A549 (cell line): Measurements from ENCODE around the gene MYO1E. TPM values are rescaled to one million over a fixed set of nuclear protein-coding genes. Genes with fewer than 3 reads are reported as not detected.

Experiments
- ATAC-seq, 2 experiments: fragments of 200-7000 bp in 1 of 2; fragments of >200 bp in 1 of 2; cut with Nextera tagmentation in 1 of 2; cut with Tn5 transposase in 1 of 2; 3 replicates each; pipeline versions ENCODE4 v1.8.0 to v1.9.1; 2018 to 2020; ENCODE audit warnings: mild to moderate bottlenecking in 1 of 2, moderate library complexity in 1 of 2
- CTCF ChIA-PET: fragments of 300-600 bp; sonication (Branson Sonifier 250); formaldehyde crosslinking; extraction: SDS; loops from one replicate; lab custom pipeline; 2021; ENCODE audit warnings: antibody characterized with exemption, inconsistent platforms; lab: Yijun Ruan, JAX
- POLR2A ChIA-PET: fragments of 350-600 bp; formaldehyde crosslinking; extraction: SDS; loops from one replicate; lab custom pipeline; 2021; ENCODE audit warnings: antibody characterized with exemption, inconsistent platforms; lab: Yijun Ruan, JAX
- DNase-seq, 2 experiments: peaks; one replicate each; pipeline versions ENCODE4 v3.0.0 to v3.0.0-alpha.2; 2011 to 2016; ENCODE audit warnings: low read depth in 1 of 2, low spot score in 1 of 2
- FAIRE-seq: peaks from 2 replicates; lab custom pipeline; 2011; peaks lifted over from hg19 to GRCh38; lab: Jason Lieb, UNC
- H3K27ac ChIP-seq, 2 experiments: fragments of >200 bp; sonication (Bioruptor Twin); formaldehyde crosslinking; 3 replicates each; pipeline ENCODE4 v1.5.1; 2016 to 2017
- H3K4me1 ChIP-seq: fragments of >200 bp; sonication (Bioruptor Twin); formaldehyde crosslinking; 3 replicates; pipeline ENCODE4 v1.6.1; 2016
- H3K4me2 ChIP-seq: fragments of >200 bp; sonication (Bioruptor Twin); formaldehyde crosslinking; 3 replicates; pipeline ENCODE4 v1.6.1; 2016
- H3K4me3 ChIP-seq: fragments of >200 bp; sonication (Bioruptor Twin); formaldehyde crosslinking; 3 replicates; pipeline ENCODE4 v1.5.1; 2016
- H3K9me3 ChIP-seq: fragments of >200 bp; sonication (Bioruptor Twin); formaldehyde crosslinking; 3 replicates; pipeline ENCODE4 v1.6.1; 2016
- BHLHE40 ChIP-seq: IDR thresholded peaks from 2 replicates; pipeline ENCODE4 v1.6.1; 2012; ENCODE audit warnings: low read depth, low read length, inconsistent platforms
- CBX8 ChIP-seq: fragments of 200-600 bp; sonication (generic); IDR thresholded peaks from 2 replicates; pipeline ENCODE4 v1.6.1; 2016
- CEBPB ChIP-seq, 2 experiments: fragments of >200 bp in 1 of 2; sonication (Bioruptor Twin) in 1 of 2; formaldehyde crosslinking in 1 of 2; IDR thresholded peaks; 2 replicates each; pipeline ENCODE4 v1.6.1; 2012 to 2016
- CHD2 ChIP-seq: fragments of 150-350 bp; IDR thresholded peaks from 2 replicates; pipeline ENCODE4 v1.6.1; 2014; ENCODE audit warnings: low read length; ENCODE audit not compliant: partially characterized antibody
- EHMT2 ChIP-seq: fragments of 200-600 bp; sonication (generic); IDR thresholded peaks from 2 replicates; pipeline ENCODE4 v1.6.1; 2016; ENCODE audit warnings: antibody characterized with exemption, low read depth, mild to moderate bottlenecking, moderate library complexity
- EP300 ChIP-seq, 2 experiments: fragments of >200 bp; sonication (Bioruptor Twin); formaldehyde crosslinking; IDR thresholded peaks; 2 replicates in 1 of 2; 3 replicates in 1 of 2; pipeline ENCODE4 v1.6.1; 2016 to 2017
- FOSB ChIP-seq: fragments of 250-450 bp; sonication (Bioruptor Pico); IDR thresholded peaks from 2 replicates; pipeline ENCODE4 v1.5.0; 2020; ENCODE audit warnings: mild to moderate bottlenecking, moderate library complexity
- HOXB13 ChIP-seq: fragments of 250-450 bp; sonication (Bioruptor Pico); IDR thresholded peaks from 2 replicates; pipeline ENCODE4 v1.5.0; 2020; ENCODE audit warnings: low read depth, mild to moderate bottlenecking, moderate library complexity
- HOXB5 ChIP-seq: fragments of 250-450 bp; sonication (Bioruptor Pico); IDR thresholded peaks from 2 replicates; pipeline ENCODE4 v1.5.0; 2020; ENCODE audit warnings: mild to moderate bottlenecking, moderate library complexity
- KDM1A ChIP-seq: fragments of 200-600 bp; sonication (generic); IDR thresholded peaks from 2 replicates; pipeline ENCODE4 v1.6.1; 2016; ENCODE audit warnings: low read depth, mild to moderate bottlenecking
- KDM5A ChIP-seq: fragments of 200-600 bp; sonication (generic); IDR thresholded peaks from 2 replicates; pipeline ENCODE4 v1.6.1; 2016; ENCODE audit warnings: antibody characterized with exemption, mild to moderate bottlenecking
- MAZ ChIP-seq: fragments of 150-350 bp; IDR thresholded peaks from 2 replicates; pipeline ENCODE4 v1.6.1; 2014; ENCODE audit warnings: antibody characterized with exemption, low read depth, low read length, borderline replicate concordance
- NFE2L2 ChIP-seq: fragments of 150-350 bp; conservative IDR thresholded peaks from 2 replicates; pipeline ENCODE4 v1.6.1; 2014; ENCODE audit warnings: low read length
- SREBF2 ChIP-seq: fragments of 450-650 bp; IDR thresholded peaks from 2 replicates; pipeline ENCODE4 v1.6.1; 2014; ENCODE audit warnings: mild to moderate bottlenecking, moderate library complexity
- TFCP2L1 ChIP-seq: fragments of 250-450 bp; sonication (Bioruptor Pico); IDR thresholded peaks from 2 replicates; pipeline ENCODE4 v1.5.0; 2021; ENCODE audit warnings: mild to moderate bottlenecking
- TP53 ChIP-seq: fragments of 250-450 bp; sonication (Bioruptor Pico); IDR thresholded peaks from 2 replicates; pipeline ENCODE4 v1.5.0; 2021; ENCODE audit warnings: mild to moderate bottlenecking, moderate library complexity
- ZNF302 ChIP-seq: fragments of 250-450 bp; sonication (Bioruptor Pico); IDR thresholded peaks from 2 replicates; pipeline ENCODE4 v1.9.0; 2021; ENCODE audit warnings: inconsistent platforms, mild to moderate bottlenecking, moderate library complexity
- WGBS: methylation state at CpG from one replicate; pipeline ENCODE4 v1.1.6; 2017; ENCODE audit errors: missing lambda C conversion rate; 5-methylcytosine and 5-hydroxymethylcytosine counted together
- polyA plus RNA-seq, 4 experiments: library from polyadenylated mRNA; depleted of rRNA in 3 of 4; stranded (reverse); fragments of >200 nt; fragmentation: RNase III in 1 of 4; extraction: RNeasy Plus Mini Kit Qiagen cat#74134 plus additional on column Dnase treatment in 1 of 4; gene quantifications; 2 replicates in 3 of 4; 3 replicates in 1 of 4; pipeline ENCODE4 v1.2.3, GENCODE V29; 2011 to 2017
- small RNA-seq, 6 experiments: library from RNA; depleted of rRNA; stranded (forward); fragments of <200 nt; gene quantifications; one replicate each; pipeline ENCODE3, GENCODE V24; 2012
- TF ChIP-seq, protein P1 (sequence below): IDR thresholded peaks from 2 replicates; pipeline ENCODE4 v1.6.1; 2012

MYO1E gene
- polyA plus RNA-seq, 2 of the 4 experiments (the other 2 are of a cell fraction) = 202 to 497 TPM

DNA sequence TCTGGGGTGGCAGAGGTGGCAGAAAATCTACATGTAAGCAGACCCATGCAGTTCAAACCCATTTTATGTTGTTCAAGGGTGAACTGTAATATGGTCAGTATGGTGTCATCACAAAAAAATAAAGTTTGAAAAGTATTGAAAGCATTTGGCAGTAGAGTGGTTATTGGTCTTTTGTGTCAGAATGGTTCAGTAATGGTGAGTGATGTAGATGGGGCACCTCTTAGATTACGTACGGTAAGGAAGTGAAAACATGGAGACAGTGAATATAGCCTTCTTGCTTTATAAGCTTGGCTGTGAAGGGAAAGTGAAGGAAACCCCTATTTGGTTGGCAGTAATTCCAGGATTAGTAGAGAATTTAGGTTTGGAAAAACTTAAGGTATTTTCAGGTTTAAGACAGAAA is 284.9 kb downstream of the MYO1E start:
- DNase-seq (no peak), ATAC-seq (no peak), FAIRE-seq (no peak)
- CTCF ChIA-PET = interaction anchor here (1.0 to 1.3 kb wide), 3 partner anchors 10 to 23 kb away, joined by 4 to 5 read pairs (median 4); no protein-coding TSS in a partner anchor
- H3K9me3 ChIP-seq = no peaks in the 10 kb centered on the region
- no peak overlapping the region for H3K27ac ChIP-seq
- 97% methylated on average over 2 of the region's 2 CpGs for WGBS
- TF ChIP-seq CBX8 (no peak), EHMT2 (no peak), TFCP2L1 (CRISPR knock-in tag) (no peak), NFE2L2 (no peak), TP53 (CRISPR knock-in tag) (no peak), FOSB (no peak), BHLHE40 (no peak), HOXB5 (CRISPR knock-in tag) (no peak), CEBPB (IDR thresholded peaks at IDR 0.05) (no peak), KDM5A (no peak), ZNF302 (CRISPR knock-in tag) (no peak), MAZ (no peak), KDM1A (no peak), HOXB13 (CRISPR knock-in tag) (no peak), CHD2 (no peak), SREBF2 (no peak), EP300 (IDR thresholded peaks at IDR 0.05) (no peak)
- TF ChIP-seq, protein P1, sequence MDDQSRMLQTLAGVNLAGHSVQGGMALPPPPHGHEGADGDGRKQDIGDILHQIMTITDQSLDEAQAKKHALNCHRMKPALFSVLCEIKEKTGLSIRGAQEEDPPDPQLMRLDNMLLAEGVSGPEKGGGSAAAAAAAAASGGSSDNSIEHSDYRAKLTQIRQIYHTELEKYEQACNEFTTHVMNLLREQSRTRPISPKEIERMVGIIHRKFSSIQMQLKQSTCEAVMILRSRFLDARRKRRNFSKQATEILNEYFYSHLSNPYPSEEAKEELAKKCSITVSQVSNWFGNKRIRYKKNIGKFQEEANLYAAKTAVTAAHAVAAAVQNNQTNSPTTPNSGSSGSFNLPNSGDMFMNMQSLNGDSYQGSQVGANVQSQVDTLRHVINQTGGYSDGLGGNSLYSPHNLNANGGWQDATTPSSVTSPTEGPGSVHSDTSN = no peak
- no peaks in the 10 kb centered on the region for H3K4me1 ChIP-seq
- H3K4me3 ChIP-seq = no peak overlapping the region
- POLR2A ChIA-PET = no interaction called here
- H3K4me2 ChIP-seq = no peak overlapping the region

Small RNA genes within 50 kb of the gene (small RNA-seq; reads per million reads assigned to genes)
- gene MIR2116 (1.7 to 96.5 (median 23.3) reads per million in 6 experiments), gene RF00019 (0 reads per million in 6 experiments), gene RNU4-80P (0 reads per million in 6 experiments), gene RNU6-212P (0 reads per million in 6 experiments)

Other genes with a start within 250 kb of the MYO1E start
- gene LDHAL6B, start 166.0 kb downstream of the MYO1E start, polyA plus RNA-seq (2011; rRNA removed) = not detected in 2 replicates
- gene LDHAL6B, start 166.0 kb downstream of the MYO1E start, polyA plus RNA-seq (2017; fragmentation: RNase III; extraction: RNeasy Plus Mini Kit Qiagen cat#74134 plus additional on column Dnase treatment) = not detected in 3 replicates
- gene FAM81A, start 65.3 kb upstream of the MYO1E start, polyA plus RNA-seq (2011; rRNA removed) = 12.4 and 13.1 TPM in 2 replicates
- 11.5 to 15.1 TPM (median 12.7 TPM) in 3 replicates for gene FAM81A, start 65.3 kb upstream of the MYO1E start, polyA plus RNA-seq (2017; fragmentation: RNase III; extraction: RNeasy Plus Mini Kit Qiagen cat#74134 plus additional on column Dnase treatment)
- gene GCNT3, start 238.9 kb upstream of the MYO1E start, polyA plus RNA-seq (2011; rRNA removed) = 134 and 153 TPM in 2 replicates
- gene GCNT3, start 238.9 kb upstream of the MYO1E start, polyA plus RNA-seq (2017; fragmentation: RNase III; extraction: RNeasy Plus Mini Kit Qiagen cat#74134 plus additional on column Dnase treatment) = 61.4 to 69.2 TPM (median 62.7 TPM) in 3 replicates